ENCODE data around the gene CLASP1. TPM values are rescaled to one million over a fixed set of nuclear protein-coding genes. Genes with fewer than 3 reads are reported as not detected.

The CLASP1 gene
- total RNA-seq, 1 donor from 2014 or later, result 60.1 TPM

GRCh38 chr2:121584741-121585140, 64.5 kb downstream of the CLASP1 start:
- H3K27ac ChIP-seq (replicated peaks), result no peak overlapping the region
- no peaks in the 10 kb centered on the region for H3K9me3 ChIP-seq (replicated peaks)
- no peaks in the 10 kb centered on the region for H3K27me3 ChIP-seq (ENCODE audit: low read depth)
- no peak for DNase-seq
- H3K36me3 ChIP-seq, result peaks cover 5% of the 10 kb centered on the region
- intact Hi-C loops (cut with micrococcal nuclease), result no loop called here
- no peak for TF ChIP-seq CTCF (IDR thresholded peaks at IDR 0.05; ENCODE audit: borderline replicate concordance)
- H3K4me3 ChIP-seq, result no peak overlapping the region
- H3K4me1 ChIP-seq, result peaks cover 65% of the 10 kb centered on the region

- intact Hi-C loops (cut with micrococcal nuclease), result no loop called here
- Histone ChIP-seq H3K9me3 (replicated peaks) (no peaks in the 10 kb centered on the region), H3K27ac (replicated peaks) (no peak overlapping the region), H3K4me3 (no peak overlapping the region), H3K4me1 (peaks cover 77% of the 10 kb centered on the region), H3K27me3 (ENCODE audit: low read depth) (no peaks in the 10 kb centered on the region), H3K36me3 (no peaks in the 10 kb centered on the region)
- TF ChIP-seq CTCF (IDR thresholded peaks at IDR 0.05; ENCODE audit: borderline replicate concordance), result no peak
- DNase-seq, result no peak
Observed at GRCh38 chr2:121583555-121583954, 65.7 kb downstream of the CLASP1 start.

- no peaks in the 10 kb centered on the region for H3K27me3 ChIP-seq (ENCODE audit: low read depth)
Observed at GRCh38 chr2:121582272-121582671, 67.0 kb downstream of the CLASP1 start.

GRCh38 chr2:121579309-121579708, 70.0 kb downstream of the CLASP1 start:
- Histone ChIP-seq H3K27ac (replicated peaks) (peak overlapping the region; percentile 72), H3K4me1 (peaks cover 80% of the 10 kb centered on the region), H3K27me3 (ENCODE audit: low read depth) (no peaks in the 10 kb centered on the region), H3K36me3 (no peaks in the 10 kb centered on the region), H3K9me3 (replicated peaks) (no peaks in the 10 kb centered on the region), H3K4me3 (no peak overlapping the region)
- intact Hi-C loops (cut with micrococcal nuclease), result no loop called here
- DNase-seq, result no peak
- no peak for TF ChIP-seq CTCF (IDR thresholded peaks at IDR 0.05; ENCODE audit: borderline replicate concordance)

More at GRCh38 chr2:121582272-121582671, 67.0 kb downstream of the CLASP1 start:
- no peak for DNase-seq
- H3K4me3 ChIP-seq, result no peak overlapping the region
- H3K9me3 ChIP-seq (replicated peaks), result no peaks in the 10 kb centered on the region
- intact Hi-C loops (cut with micrococcal nuclease), result no loop called here
- peak overlapping the region; percentile 15 for H3K27ac ChIP-seq (replicated peaks)
- no peak for TF ChIP-seq CTCF (IDR thresholded peaks at IDR 0.05; ENCODE audit: borderline replicate concordance)
- H3K36me3 ChIP-seq, result no peaks in the 10 kb centered on the region
- peaks cover 89% of the 10 kb centered on the region for H3K4me1 ChIP-seq

GRCh38 chr2:121577381-121577780, 71.9 kb downstream of the CLASP1 start:
- Histone ChIP-seq H3K27ac (replicated peaks) (no peak overlapping the region), H3K4me3 (no peak overlapping the region), H3K27me3 (ENCODE audit: low read depth) (no peaks in the 10 kb centered on the region), H3K4me1 (peaks cover 70% of the 10 kb centered on the region), H3K9me3 (replicated peaks) (no peaks in the 10 kb centered on the region), H3K36me3 (no peaks in the 10 kb centered on the region)
- no peak for DNase-seq
- intact Hi-C loops (cut with micrococcal nuclease), result no loop called here
- no peak for TF ChIP-seq CTCF (IDR thresholded peaks at IDR 0.05; ENCODE audit: borderline replicate concordance)

- no peaks in the 10 kb centered on the region for H3K9me3 ChIP-seq (replicated peaks)
- H3K4me3 ChIP-seq, result no peak overlapping the region
- H3K27me3 ChIP-seq (ENCODE audit: low read depth), result no peaks in the 10 kb centered on the region
- H3K27ac ChIP-seq (replicated peaks), result no peak overlapping the region
- TF ChIP-seq CTCF (IDR thresholded peaks at IDR 0.05; ENCODE audit: borderline replicate concordance), result no peak
- no peak for DNase-seq
- intact Hi-C loops (cut with micrococcal nuclease), result no loop called here
- peaks cover 62% of the 10 kb centered on the region for H3K4me1 ChIP-seq
- H3K36me3 ChIP-seq, result no peaks in the 10 kb centered on the region
Observed at GRCh38 chr2:121576263-121576662, 73.0 kb downstream of the CLASP1 start.

Measured in left ventricle myocardium inferior (tissue), 1 donor.